Suprapubic skin (tissue), 4 donors: ENCODE measurements around the gene CPA1. TPM values are rescaled to one million over a fixed set of nuclear protein-coding genes. Genes with fewer than 3 reads are reported as not detected.

ENCODE experiments used
- DNase-seq, 2 donors: peaks; one replicate each; pipeline ENCODE4 v3.0.0-alpha.2; 2019; ENCODE audit warnings: low spot score in 2 of 2
- H3K27ac ChIP-seq: fragments of 200-600 bp; sonication (generic); one replicate; pipeline ENCODE4 v1.5.1; 2019
- H3K27me3 ChIP-seq: fragments of 200-600 bp; sonication (generic); one replicate; pipeline ENCODE4 v1.5.1; 2019
- H3K36me3 ChIP-seq: fragments of 200-600 bp; sonication (generic); one replicate; pipeline ENCODE4 v1.5.1; 2019
- H3K4me1 ChIP-seq: fragments of 200-600 bp; sonication (generic); one replicate; pipeline ENCODE4 v1.5.1; 2019
- H3K4me3 ChIP-seq: fragments of 200-600 bp; sonication (generic); one replicate; pipeline ENCODE4 v1.5.1; 2019; ENCODE audit warnings: mild to moderate bottlenecking
- H3K9me3 ChIP-seq: fragments of 200-600 bp; sonication (generic); one replicate; pipeline ENCODE4 v1.5.1; 2019
- EP300 ChIP-seq: sonication (generic); formaldehyde crosslinking; IDR thresholded peaks from one replicate; pipeline ENCODE4 v1.6.1; 2017; ENCODE audit warnings: antibody characterized with exemption
- POLR2A ChIP-seq, 2 donors: fragments of 450-650 bp; IDR thresholded peaks; one replicate each; pipeline ENCODE4 v1.6.1; 2017; ENCODE audit warnings: antibody characterized with exemption in 2 of 2, mild to moderate bottlenecking in 2 of 2, moderate library complexity in 2 of 2
- POLR2AphosphoS5 ChIP-seq, 3 donors: sonication (generic); formaldehyde crosslinking; IDR thresholded peaks; one replicate each; pipeline ENCODE4 v1.6.1; 2017; ENCODE audit warnings: antibody characterized with exemption in 3 of 3
- WGBS: methylation state at CpG from one replicate; pipeline ENCODE4 v1.1.5; 2018; 5-methylcytosine and 5-hydroxymethylcytosine counted together
- total RNA-seq, 4 donors: library from RNA; depleted of rRNA; stranded (reverse); fragments of >200 nt; gene quantifications; one replicate each; pipeline ENCODE4 v1.1.0, GENCODE V29; 2016
- TF ChIP-seq, protein P1 (sequence below), 2 donors: fragments of 200-600 bp in 1 of 2; fragments of 450-650 bp in 1 of 2; sonication (generic) in 1 of 2; IDR thresholded peaks; one replicate each; pipeline ENCODE4 v1.5.1; 2016 to 2019; ENCODE audit warnings: antibody characterized with exemption in 2 of 2, mild to moderate bottlenecking in 1 of 2, moderate library complexity in 1 of 2

Gene CPA1
- total RNA-seq, 4 donors from 2014 or later, result not detected

- no peak overlapping the region for H3K27ac ChIP-seq
- TF ChIP-seq POLR2AphosphoS5 (IDR thresholded peaks at IDR 0.05) (no peak), EP300 (no peak), POLR2A (IDR thresholded peaks at IDR 0.05) (no peak)
- TF ChIP-seq, protein P1, sequence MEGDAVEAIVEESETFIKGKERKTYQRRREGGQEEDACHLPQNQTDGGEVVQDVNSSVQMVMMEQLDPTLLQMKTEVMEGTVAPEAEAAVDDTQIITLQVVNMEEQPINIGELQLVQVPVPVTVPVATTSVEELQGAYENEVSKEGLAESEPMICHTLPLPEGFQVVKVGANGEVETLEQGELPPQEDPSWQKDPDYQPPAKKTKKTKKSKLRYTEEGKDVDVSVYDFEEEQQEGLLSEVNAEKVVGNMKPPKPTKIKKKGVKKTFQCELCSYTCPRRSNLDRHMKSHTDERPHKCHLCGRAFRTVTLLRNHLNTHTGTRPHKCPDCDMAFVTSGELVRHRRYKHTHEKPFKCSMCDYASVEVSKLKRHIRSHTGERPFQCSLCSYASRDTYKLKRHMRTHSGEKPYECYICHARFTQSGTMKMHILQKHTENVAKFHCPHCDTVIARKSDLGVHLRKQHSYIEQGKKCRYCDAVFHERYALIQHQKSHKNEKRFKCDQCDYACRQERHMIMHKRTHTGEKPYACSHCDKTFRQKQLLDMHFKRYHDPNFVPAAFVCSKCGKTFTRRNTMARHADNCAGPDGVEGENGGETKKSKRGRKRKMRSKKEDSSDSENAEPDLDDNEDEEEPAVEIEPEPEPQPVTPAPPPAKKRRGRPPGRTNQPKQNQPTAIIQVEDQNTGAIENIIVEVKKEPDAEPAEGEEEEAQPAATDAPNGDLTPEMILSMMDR (IDR thresholded peaks at IDR 0.05), result no peak
- no peaks in the 10 kb centered on the region for H3K36me3 ChIP-seq
- no peak overlapping the region for H3K4me3 ChIP-seq
- 91% methylated on average over 1 of the region's 3 CpGs for WGBS
- peaks cover 4% of the 10 kb centered on the region for H3K4me1 ChIP-seq
- H3K9me3 ChIP-seq, result no peaks in the 10 kb centered on the region
- no peaks in the 10 kb centered on the region for H3K27me3 ChIP-seq
- DNase-seq, result no peak
Measured at GRCh38 chr7:130387306-130387627, 7.0 kb downstream of the CPA1 start.

GRCh38 chr7:130387628-130388403 is 7.5 kb downstream of the CPA1 start:
- peaks cover 9% of the 10 kb centered on the region for H3K4me1 ChIP-seq
- no peak for DNase-seq
- no peaks in the 10 kb centered on the region for H3K27me3 ChIP-seq
- WGBS, result 86% methylated on average over 12 of the region's 12 CpGs
- TF ChIP-seq POLR2AphosphoS5 (IDR thresholded peaks at IDR 0.05), result no peak
- TF ChIP-seq, protein P1 (IDR thresholded peaks at IDR 0.05), result no peak
- H3K36me3 ChIP-seq, result no peaks in the 10 kb centered on the region
- H3K27ac ChIP-seq, result no peak overlapping the region
- H3K9me3 ChIP-seq, result no peaks in the 10 kb centered on the region
- H3K4me3 ChIP-seq, result no peak overlapping the region

- TF ChIP-seq, protein P1 (IDR thresholded peaks at IDR 0.05), result no peak
- TF ChIP-seq POLR2A (IDR thresholded peaks at IDR 0.05) (no peak), POLR2AphosphoS5 (IDR thresholded peaks at IDR 0.05) (no peak), EP300 (no peak)
- Histone ChIP-seq H3K27ac (no peak overlapping the region), H3K27me3 (no peaks in the 10 kb centered on the region), H3K4me3 (no peak overlapping the region), H3K36me3 (no peaks in the 10 kb centered on the region), H3K4me1 (peaks cover 16% of the 10 kb centered on the region), H3K9me3 (no peaks in the 10 kb centered on the region)
- WGBS, result 77% methylated on average over 2 of the region's 2 CpGs
- DNase-seq, result no peak
Measured at GRCh38 chr7:130388671-130389070, 8.4 kb downstream of the CPA1 start.

DNA sequence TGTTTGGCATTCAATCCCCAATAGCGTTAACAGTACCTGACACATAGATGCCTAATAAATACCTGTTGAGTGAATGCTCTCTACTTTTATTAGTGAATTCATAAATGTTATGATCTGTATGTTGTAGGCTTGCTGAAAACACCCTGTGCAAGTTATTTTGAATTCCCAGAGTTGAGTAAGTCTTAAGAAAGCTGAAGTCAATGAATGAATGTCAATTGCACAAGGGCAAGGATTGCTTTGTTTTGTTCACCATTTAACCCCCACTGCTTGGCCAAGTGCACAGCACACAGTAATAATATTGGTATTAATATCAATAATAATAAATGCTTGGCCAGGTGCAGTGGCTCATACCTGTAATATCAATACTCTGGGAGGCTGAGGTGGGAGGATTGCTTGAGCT is 10.2 kb downstream of the CPA1 start:
- Histone ChIP-seq H3K27ac (no peak overlapping the region), H3K9me3 (no peaks in the 10 kb centered on the region), H3K36me3 (no peaks in the 10 kb centered on the region), H3K27me3 (no peaks in the 10 kb centered on the region), H3K4me1 (peaks cover 16% of the 10 kb centered on the region), H3K4me3 (no peak overlapping the region)
- TF ChIP-seq, protein P1 (IDR thresholded peaks at IDR 0.05), result no peak
- TF ChIP-seq POLR2A (IDR thresholded peaks at IDR 0.05), result no peak
- no peak for TF ChIP-seq EP300
- no peak for TF ChIP-seq POLR2AphosphoS5 (IDR thresholded peaks at IDR 0.05)
- WGBS, result 78% methylated on average over 1 of the region's 1 CpG
- no peak for DNase-seq

DNA sequence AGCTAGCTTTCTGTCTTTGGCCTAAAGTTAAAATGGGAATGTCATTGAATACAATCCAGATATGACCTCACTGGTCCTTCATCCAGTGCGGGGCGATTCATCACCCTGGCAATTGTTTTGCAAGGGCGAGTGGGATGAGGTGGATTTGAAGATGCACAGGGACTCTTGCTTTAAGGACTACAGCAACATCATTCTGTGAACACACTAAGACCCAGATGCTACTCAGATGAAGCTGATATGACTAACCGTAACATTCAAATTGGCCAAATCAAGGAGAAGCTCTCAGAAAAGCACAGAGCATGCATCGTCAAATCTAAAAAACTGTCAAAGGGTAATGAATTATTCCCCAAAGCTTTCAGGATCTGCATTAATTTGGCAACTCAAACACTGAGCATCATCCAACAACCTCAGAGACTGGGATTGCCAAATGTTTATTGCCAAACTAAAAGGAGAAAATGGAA is 12.8 kb downstream of the CPA1 start:
- no peaks in the 10 kb centered on the region for H3K9me3 ChIP-seq
- H3K4me1 ChIP-seq, result peaks cover 20% of the 10 kb centered on the region
- 43% methylated on average over 5 of the region's 5 CpGs for WGBS
- DNase-seq, result no peak
- H3K36me3 ChIP-seq, result no peaks in the 10 kb centered on the region
- TF ChIP-seq EP300 (no peak), POLR2A (IDR thresholded peaks at IDR 0.05) (no peak)
- H3K27ac ChIP-seq, result no peak overlapping the region
- H3K4me3 ChIP-seq, result no peak overlapping the region
- H3K27me3 ChIP-seq, result no peaks in the 10 kb centered on the region
